Activated naive CD8-positive, alpha-beta T cell treated with anti-CD3 and anti-CD28 coated beads, Interleukin-2, amount 10 ng/mL, durations not matched to agents 7 days and 5 days (primary cell): ENCODE data around the gene MYH8. TPM values are rescaled to one million over a fixed set of nuclear protein-coding genes. Genes with fewer than 3 reads are reported as not detected.

Experiments used
- ATAC-seq: fragments of 150-1000 bp; cut with Tn5 transposase; one replicate; pipeline ENCODE4 v1.10.0; 2021; ENCODE audit warnings: low read depth, moderate library complexity
- POLR2A ChIA-PET: fragments of 350-600 bp; sonication (Branson Sonifier 250); formaldehyde crosslinking; loops from one replicate; lab custom pipeline; 2021; ENCODE audit warnings: antibody characterized with exemption; lab: Charles Lee
- DNase-seq: peaks from one replicate; pipeline ENCODE4 v3.0.0; 2021
- H3K27ac Mint-ChIP-seq: one replicate; pipeline ENCODE4 v1.8.0; 2022; ENCODE audit warnings: mild to moderate bottlenecking, mixed read lengths
- H3K27me3 Mint-ChIP-seq: one replicate; pipeline ENCODE4 v1.8.0; 2022; ENCODE audit warnings: mild to moderate bottlenecking, moderate library complexity, mixed read lengths
- H3K36me3 Mint-ChIP-seq: one replicate; pipeline ENCODE4 v1.8.0; 2021; ENCODE audit warnings: mild to moderate bottlenecking, mixed read lengths
- H3K4me1 Mint-ChIP-seq: one replicate; pipeline ENCODE4 v1.8.0; 2021; ENCODE audit warnings: mixed read lengths
- H3K4me3 Mint-ChIP-seq: one replicate; pipeline ENCODE4 v1.8.0; 2022; ENCODE audit warnings: mild to moderate bottlenecking, moderate library complexity, mixed read lengths
- H3K9me3 Mint-ChIP-seq: one replicate; pipeline ENCODE4 v1.8.0; 2021; ENCODE audit warnings: mixed read lengths
- total RNA-seq, 2 experiments: library from RNA; stranded (reverse); gene quantifications; one replicate each; pipeline ENCODE4 v1.2.3, GENCODE V29; 2021

Gene MYH8
- total RNA-seq, result not detected

DNA sequence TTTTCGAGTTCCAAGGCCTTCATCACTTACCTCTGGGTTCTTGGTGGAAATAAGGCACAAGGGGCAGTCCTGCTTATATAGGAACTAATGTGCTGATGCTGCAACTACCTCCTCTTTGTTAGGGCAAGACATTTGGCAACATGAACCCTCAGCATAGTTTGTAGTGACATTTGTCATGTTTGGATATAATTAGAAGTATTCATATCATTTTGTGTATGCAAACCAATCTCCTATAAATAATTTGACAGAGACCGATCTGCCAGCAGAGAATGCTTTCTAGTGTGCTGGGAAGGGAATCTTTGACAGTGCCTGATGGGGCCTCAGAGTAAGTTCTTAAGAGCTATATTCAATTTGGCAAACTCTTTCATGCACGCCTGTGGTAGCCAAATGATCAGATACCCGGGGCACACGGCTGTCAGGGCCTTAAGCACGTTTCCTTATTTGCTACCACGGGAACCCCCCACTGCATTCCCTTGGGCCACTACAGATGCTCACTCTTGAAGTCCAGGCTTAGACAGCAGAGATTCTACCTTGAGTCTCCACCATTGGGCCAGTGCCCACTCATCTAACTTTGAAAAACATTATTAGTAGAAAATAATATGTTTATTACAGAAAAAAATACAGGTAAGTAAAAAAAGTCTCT is at the start of gene MYH8:
Gene MYH8, minus strand, starts transcription at position 51 of the 643 bp plus-strand sequence. CDS start 1,723 bp downstream, outside the sequence.
- Mint-ChIP-seq H3K36me3 (no peaks in the 10 kb centered on the region), H3K27me3 (peaks cover 8% of the 10 kb centered on the region), H3K9me3 (no peaks in the 10 kb centered on the region), H3K4me3 (no peak within 1 kb of the TSS), H3K4me1 (no peaks in the 10 kb centered on the region), H3K27ac (no peak within 1 kb of the TSS)
- DNase-seq (no peak), ATAC-seq (no peak)
- POLR2A ChIA-PET, result no interaction called here

DNA sequence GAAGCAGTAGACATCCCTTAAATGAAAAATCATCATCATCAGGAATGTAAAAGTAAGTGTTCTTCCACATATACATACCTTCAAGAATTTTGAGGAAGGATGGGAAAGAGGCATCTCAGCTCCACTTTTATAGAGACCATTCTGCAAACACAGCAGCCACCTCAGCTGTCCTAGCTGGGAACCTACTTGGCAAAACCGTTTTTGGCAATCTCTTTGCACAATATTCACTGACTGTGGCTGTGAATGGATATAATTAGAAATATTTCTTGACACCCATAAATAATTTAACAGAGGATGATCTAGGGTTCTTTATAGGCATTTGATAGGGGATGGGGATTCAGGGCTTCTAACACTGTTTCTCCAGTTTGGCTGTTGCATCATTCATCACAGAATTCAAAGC is 47.7 kb upstream of the MYH8 start, which contains the start of gene MYH4:
Gene MYH4, minus strand, starts transcription at position 101 of the 400 bp plus-strand sequence. CDS start 2,814 bp downstream, outside the sequence.
- ATAC-seq (no peak), DNase-seq (no peak)
- Mint-ChIP-seq H3K4me3 (no peak within 1 kb of the TSS), H3K4me1 (no peaks in the 10 kb centered on the region), H3K36me3 (no peaks in the 10 kb centered on the region), H3K9me3 (peaks cover under 1% of the 10 kb centered on the region), H3K27me3 (no peaks in the 10 kb centered on the region), H3K27ac (no peak within 1 kb of the TSS)
- POLR2A ChIA-PET, result no interaction called here

- H3K4me1 Mint-ChIP-seq, result no peaks in the 10 kb centered on the region
- H3K36me3 Mint-ChIP-seq, result no peaks in the 10 kb centered on the region
- H3K27ac Mint-ChIP-seq, result no peak overlapping the region
- H3K4me3 Mint-ChIP-seq, result no peak overlapping the region
- no peaks in the 10 kb centered on the region for H3K27me3 Mint-ChIP-seq
- ATAC-seq (no peak), DNase-seq (no peak)
- H3K9me3 Mint-ChIP-seq, result peaks cover 2% of the 10 kb centered on the region
- POLR2A ChIA-PET, result no interaction called here
These were observed 41.7 kb upstream of the MYH8 start for GRCh38 chr17:10463402-10463801.

DNA sequence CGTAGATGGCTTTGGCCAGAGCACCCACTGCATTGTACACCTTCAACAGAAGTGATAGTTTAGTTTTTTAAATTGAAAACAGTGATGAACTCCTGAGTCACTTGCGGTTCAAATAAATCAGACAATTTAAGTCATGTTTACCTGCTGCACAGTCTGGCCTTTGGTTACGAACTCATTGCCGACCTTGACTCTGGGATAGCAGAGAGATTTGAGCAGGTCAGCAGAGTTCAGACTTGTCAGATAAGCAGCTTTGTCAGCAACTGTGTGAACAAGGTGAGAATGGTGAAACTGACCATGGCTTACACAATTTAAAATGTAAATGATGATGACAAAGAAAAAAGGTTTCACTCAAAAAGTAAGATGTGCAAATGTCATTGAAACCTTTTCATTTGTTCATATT is 38.3 kb upstream of the MYH8 start:
- Mint-ChIP-seq H3K27ac (no peak overlapping the region), H3K36me3 (no peaks in the 10 kb centered on the region), H3K4me3 (no peak overlapping the region), H3K27me3 (no peaks in the 10 kb centered on the region), H3K9me3 (peaks cover 2% of the 10 kb centered on the region), H3K4me1 (no peaks in the 10 kb centered on the region)
- no peak for ATAC-seq
- POLR2A ChIA-PET, result no interaction called here
- no peak for DNase-seq

DNA sequence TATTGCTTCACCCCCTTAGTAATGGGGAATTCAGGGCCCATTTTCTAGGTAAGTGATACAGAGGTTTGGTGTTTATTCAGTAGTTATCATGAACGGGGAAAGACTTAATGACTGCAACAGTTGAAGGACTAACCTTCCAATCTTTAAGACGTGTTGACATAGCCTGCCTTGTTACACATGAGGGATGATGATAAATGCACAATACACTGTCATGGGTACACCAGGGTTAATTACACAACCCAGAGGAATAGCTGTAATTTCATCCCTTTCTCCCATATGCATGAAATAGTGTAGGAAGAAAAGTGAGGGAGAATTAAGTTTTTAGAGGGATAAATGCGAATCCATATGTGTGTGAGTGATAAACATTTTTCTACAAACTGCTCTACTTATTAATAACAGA is 37.0 kb upstream of the MYH8 start:
- no peak for DNase-seq
- no peaks in the 10 kb centered on the region for H3K4me1 Mint-ChIP-seq
- no peak overlapping the region for H3K4me3 Mint-ChIP-seq
- no peaks in the 10 kb centered on the region for H3K9me3 Mint-ChIP-seq
- POLR2A ChIA-PET, result no interaction called here
- no peak overlapping the region for H3K27ac Mint-ChIP-seq
- H3K36me3 Mint-ChIP-seq, result no peaks in the 10 kb centered on the region
- no peaks in the 10 kb centered on the region for H3K27me3 Mint-ChIP-seq
- no peak for ATAC-seq

DNA sequence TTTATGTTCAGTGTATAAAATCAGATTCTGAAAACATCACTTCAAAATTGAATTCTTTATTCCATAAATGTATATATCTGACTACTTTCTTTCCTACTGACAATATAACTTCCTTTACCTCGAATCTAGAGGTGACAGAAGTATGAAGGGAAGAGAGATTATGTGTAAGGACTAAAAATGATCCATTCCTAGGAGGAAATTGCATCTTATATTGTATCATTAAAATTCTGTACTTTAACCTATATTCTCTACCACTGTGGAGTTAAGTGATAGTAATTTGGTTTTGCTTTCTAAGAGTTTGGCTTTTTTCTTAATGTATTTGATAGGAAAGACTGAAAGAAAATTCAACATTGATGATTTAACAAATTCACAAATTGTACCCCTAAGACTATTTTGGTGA is 36.2 kb upstream of the MYH8 start:
- ATAC-seq, result no peak
- Mint-ChIP-seq H3K27me3 (no peaks in the 10 kb centered on the region), H3K4me1 (no peaks in the 10 kb centered on the region), H3K36me3 (no peaks in the 10 kb centered on the region), H3K4me3 (no peak overlapping the region), H3K27ac (no peak overlapping the region), H3K9me3 (no peaks in the 10 kb centered on the region)
- no peak for DNase-seq
- POLR2A ChIA-PET, result no interaction called here

GRCh38 chr17:10447026-10447931 is 25.5 kb upstream of the MYH8 start:
- H3K4me3 Mint-ChIP-seq, result no peak overlapping the region
- peaks cover 6% of the 10 kb centered on the region for H3K27me3 Mint-ChIP-seq
- POLR2A ChIA-PET, result no interaction called here
- no peaks in the 10 kb centered on the region for H3K9me3 Mint-ChIP-seq
- H3K27ac Mint-ChIP-seq, result no peak overlapping the region
- DNase-seq, result no peak
- ATAC-seq, result no peak
- no peaks in the 10 kb centered on the region for H3K36me3 Mint-ChIP-seq
- H3K4me1 Mint-ChIP-seq, result no peaks in the 10 kb centered on the region

GRCh38 chr17:10439816-10440215 is 18.1 kb upstream of the MYH8 start:
- POLR2A ChIA-PET, result no interaction called here
- DNase-seq, result no peak
- H3K4me3 Mint-ChIP-seq, result no peak overlapping the region
- H3K36me3 Mint-ChIP-seq, result no peaks in the 10 kb centered on the region
- ATAC-seq, result no peak
- H3K27ac Mint-ChIP-seq, result no peak overlapping the region
- H3K9me3 Mint-ChIP-seq, result no peaks in the 10 kb centered on the region
- H3K27me3 Mint-ChIP-seq, result peaks cover 10% of the 10 kb centered on the region
- peaks cover 6% of the 10 kb centered on the region for H3K4me1 Mint-ChIP-seq

DNA sequence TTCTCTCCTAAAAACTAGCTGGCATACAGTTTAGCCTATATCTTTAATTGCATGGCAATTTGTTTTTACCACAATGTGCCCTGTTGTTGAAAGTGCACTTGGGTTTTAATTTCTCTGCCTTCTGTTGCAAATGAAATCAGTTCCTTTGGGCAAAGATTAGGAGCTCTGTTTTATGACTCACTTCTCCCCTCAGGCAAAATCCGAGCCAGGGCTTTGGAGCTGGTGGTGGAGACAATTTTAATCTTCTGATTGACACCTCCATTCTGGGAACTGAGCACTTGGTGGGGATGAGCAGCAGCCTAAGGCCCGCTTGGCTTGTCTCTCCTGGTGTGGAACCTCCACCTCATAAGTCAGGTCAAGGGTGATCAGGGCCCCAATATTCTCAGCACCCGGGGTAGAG is 13.3 kb upstream of the MYH8 start:
- DNase-seq (no peak), ATAC-seq (no peak)
- no peak overlapping the region for H3K4me3 Mint-ChIP-seq
- peaks cover 14% of the 10 kb centered on the region for H3K27me3 Mint-ChIP-seq
- no peak overlapping the region for H3K27ac Mint-ChIP-seq
- H3K36me3 Mint-ChIP-seq, result no peaks in the 10 kb centered on the region
- POLR2A ChIA-PET, result no interaction called here
- H3K4me1 Mint-ChIP-seq, result peaks cover 6% of the 10 kb centered on the region
- peaks cover 1% of the 10 kb centered on the region for H3K9me3 Mint-ChIP-seq

GRCh38 chr17:10429421-10430045 is 7.8 kb upstream of the MYH8 start:
- H3K9me3 Mint-ChIP-seq, result peaks cover 1% of the 10 kb centered on the region
- peaks cover 9% of the 10 kb centered on the region for H3K27me3 Mint-ChIP-seq
- H3K27ac Mint-ChIP-seq, result no peak overlapping the region
- POLR2A ChIA-PET, result no interaction called here
- DNase-seq, result no peak
- no peak overlapping the region for H3K4me3 Mint-ChIP-seq
- H3K4me1 Mint-ChIP-seq, result no peaks in the 10 kb centered on the region
- no peak for ATAC-seq
- no peaks in the 10 kb centered on the region for H3K36me3 Mint-ChIP-seq

DNA sequence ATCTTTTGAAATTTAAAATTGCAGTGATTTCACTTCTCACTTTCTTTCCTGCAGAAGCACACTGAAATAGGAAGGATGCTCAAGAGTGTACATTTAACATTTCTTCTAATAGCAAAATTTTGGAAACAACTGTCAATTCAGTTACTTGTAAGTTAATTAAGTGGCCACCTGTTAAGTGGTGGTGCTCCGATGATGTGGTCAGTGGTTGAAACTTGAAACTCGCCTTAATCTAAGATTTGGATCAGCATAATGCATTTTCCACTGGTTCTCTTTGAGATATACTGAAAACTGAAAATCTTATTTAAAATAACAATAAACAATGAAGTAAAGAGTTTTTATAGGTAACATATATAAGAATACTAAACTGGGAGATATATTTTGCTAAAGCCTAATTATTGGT is 7.0 kb upstream of the MYH8 start:
- H3K4me1 Mint-ChIP-seq, result no peaks in the 10 kb centered on the region
- no peaks in the 10 kb centered on the region for H3K36me3 Mint-ChIP-seq
- no peak for DNase-seq
- ATAC-seq, result no peak
- peaks cover 1% of the 10 kb centered on the region for H3K9me3 Mint-ChIP-seq
- no peak overlapping the region for H3K4me3 Mint-ChIP-seq
- POLR2A ChIA-PET, result no interaction called here
- peaks cover 8% of the 10 kb centered on the region for H3K27me3 Mint-ChIP-seq
- no peak overlapping the region for H3K27ac Mint-ChIP-seq

DNA sequence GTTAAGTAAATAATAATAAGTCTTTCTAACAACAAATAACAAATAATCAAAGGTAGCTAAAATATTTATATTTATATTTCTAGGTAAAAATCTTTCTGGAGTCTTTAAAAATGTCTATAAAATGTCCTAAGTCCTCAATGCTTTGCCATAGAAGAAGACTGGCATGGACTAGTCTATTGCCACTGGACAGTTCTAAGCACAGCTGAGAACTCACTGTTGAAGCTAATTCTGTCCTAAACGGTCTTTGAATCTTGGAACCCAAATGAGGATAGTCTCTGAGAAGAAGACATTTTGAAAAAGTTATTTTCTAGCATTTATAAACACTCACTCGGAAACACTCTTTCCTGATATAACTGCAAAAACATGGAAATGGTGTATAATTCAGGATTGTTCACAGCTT is 539 bp downstream of the MYH8 start:
- Mint-ChIP-seq H3K4me1 (no peaks in the 10 kb centered on the region), H3K9me3 (no peaks in the 10 kb centered on the region), H3K27me3 (peaks cover 8% of the 10 kb centered on the region), H3K27ac (no peak overlapping the region), H3K4me3 (no peak overlapping the region), H3K36me3 (no peaks in the 10 kb centered on the region)
- DNase-seq (no peak), ATAC-seq (no peak)
- POLR2A ChIA-PET, result no interaction called here

GRCh38 chr17:10420811-10421210 is 939 bp downstream of the MYH8 start:
- POLR2A ChIA-PET, result no interaction called here
- no peaks in the 10 kb centered on the region for H3K9me3 Mint-ChIP-seq
- no peaks in the 10 kb centered on the region for H3K4me1 Mint-ChIP-seq
- H3K4me3 Mint-ChIP-seq, result no peak overlapping the region
- no peak for ATAC-seq
- no peak overlapping the region for H3K27ac Mint-ChIP-seq
- H3K27me3 Mint-ChIP-seq, result peaks cover 11% of the 10 kb centered on the region
- no peak for DNase-seq
- no peaks in the 10 kb centered on the region for H3K36me3 Mint-ChIP-seq
